GM23338 (cell line): ENCODE data around the gene GLRA1. TPM values are rescaled to one million over a fixed set of nuclear protein-coding genes. Genes with fewer than 3 reads are reported as not detected.
A peak's percentile ranks its signal among the peaks of the same experiment; 100 is the strongest.

Experiments
- ATAC-seq: fragments of 200-7000 bp; cut with Tn5 transposase; 3 replicates; pipeline ENCODE4 v1.9.1; 2020
- DNase-seq: peaks from one replicate; pipeline ENCODE4 v3.0.0-alpha.2; 2015; ENCODE audit warnings: low spot score
- H2AFZ ChIP-seq: fragments of 200-600 bp; sonication (generic); 2 replicates; pipeline ENCODE4 v1.8.0; 2016; ENCODE audit warnings: antibody characterized with exemption, mild to moderate bottlenecking, moderate library complexity
- H3F3A ChIP-seq: fragments of 200-600 bp; sonication (generic); replicated peaks from 2 replicates; pipeline ENCODE4 v1.8.0; 2017; ENCODE audit warnings: antibody characterized with exemption, mixed run types, low read depth
- H3K27ac ChIP-seq: fragments of 200-600 bp; sonication (generic); 2 replicates; pipeline ENCODE4 v1.6.1; 2016; ENCODE audit warnings: low read depth
- H3K27me3 ChIP-seq: fragments of 200-600 bp; sonication (generic); 2 replicates; pipeline ENCODE4 v1.8.0; 2016; ENCODE audit warnings: mild to moderate bottlenecking, mixed run types, moderate library complexity; ENCODE audit not compliant: insufficient read depth
- H3K36me3 ChIP-seq: fragments of 200-600 bp; sonication (generic); 2 replicates; pipeline ENCODE4 v1.8.0; 2016; ENCODE audit warnings: mild to moderate bottlenecking; ENCODE audit not compliant: insufficient read depth
- H3K4me1 ChIP-seq: fragments of 200-600 bp; sonication (generic); 2 replicates; pipeline ENCODE4 v1.8.0; 2016; ENCODE audit warnings: mild to moderate bottlenecking, moderate library complexity; ENCODE audit not compliant: insufficient read depth
- H3K4me2 ChIP-seq: fragments of 200-600 bp; sonication (generic); 2 replicates; pipeline ENCODE4 v1.7.1; 2017; ENCODE audit warnings: mixed run types
- H3K4me3 ChIP-seq: fragments of 200-600 bp; sonication (generic); 2 replicates; pipeline ENCODE4 v1.6.1; 2016; ENCODE audit warnings: mixed run types
- H3K79me2 ChIP-seq: fragments of 200-600 bp; sonication (generic); replicated peaks from 2 replicates; pipeline ENCODE4 v1.8.0; 2017; ENCODE audit warnings: mild to moderate bottlenecking; ENCODE audit not compliant: insufficient read depth
- H3K9me2 ChIP-seq: fragments of 200-600 bp; sonication (generic); 2 replicates; pipeline ENCODE4 v1.8.0; 2017; ENCODE audit not compliant: insufficient read depth
- H4K20me1 ChIP-seq: fragments of 200-600 bp; sonication (generic); replicated peaks from 2 replicates; pipeline ENCODE4 v1.8.0; 2017; ENCODE audit warnings: mild to moderate bottlenecking; ENCODE audit not compliant: insufficient read depth
- H3K27ac Mint-ChIP-seq: 2 replicates; pipeline ENCODE4 v1.8.0; 2020; ENCODE audit warnings: inconsistent platforms, mild to moderate bottlenecking, moderate library complexity, mixed read lengths
- H3K27me3 Mint-ChIP-seq: 3 replicates; pipeline ENCODE4 v1.8.0; 2022; ENCODE audit warnings: low read depth, mild to moderate bottlenecking, moderate library complexity, mixed read lengths, inconsistent platforms; ENCODE audit not compliant: insufficient read depth, poor library complexity
- H3K36me3 Mint-ChIP-seq: 3 replicates; pipeline ENCODE4 v1.8.0; 2021; ENCODE audit warnings: low read depth, mild to moderate bottlenecking, inconsistent platforms, moderate library complexity, mixed read lengths
- H3K4me1 Mint-ChIP-seq: 3 replicates; pipeline ENCODE4 v1.8.0; 2020; ENCODE audit warnings: mild to moderate bottlenecking, inconsistent platforms, mixed read lengths
- H3K4me3 Mint-ChIP-seq: 3 replicates; pipeline ENCODE4 v1.8.0; 2021; ENCODE audit warnings: moderate library complexity, mild to moderate bottlenecking, inconsistent platforms, mixed read lengths
- H3K9me3 Mint-ChIP-seq: 3 replicates; pipeline ENCODE4 v1.8.0; 2020; ENCODE audit warnings: moderate library complexity, mild to moderate bottlenecking, inconsistent platforms, mixed read lengths
- ETS1 ChIP-seq: IDR thresholded peaks from 2 replicates; pipeline ENCODE4 v1.6.1; 2016; ENCODE audit warnings: antibody characterized with exemption
- REST ChIP-seq: IDR thresholded peaks from one replicate; pipeline ENCODE4 v1.6.1; 2018; ENCODE audit warnings: antibody characterized with exemption; ENCODE audit not compliant: unreplicated experiment
- STAT1 ChIP-seq: IDR thresholded peaks from one replicate; pipeline ENCODE4 v1.6.1; 2016; ENCODE audit warnings: antibody characterized with exemption; ENCODE audit not compliant: unreplicated experiment
- ZNF331 ChIP-seq: fragments of 250-450 bp; sonication (Bioruptor Pico); IDR thresholded peaks from 2 replicates; pipeline ENCODE4 v1.5.0; 2020; ENCODE audit warnings: low read depth, mild to moderate bottlenecking, moderate library complexity
- polyA plus RNA-seq: library from polyadenylated mRNA; unstranded; fragments of >200 nt; fragmentation: Nextera tagmentation; extraction: Ambion mirVana; gene quantifications from 2 replicates; pipeline ENCODE4 v1.2.1, GENCODE V29; 2016
- total RNA-seq: library from RNA; depleted of rRNA; stranded (reverse); fragments of >200 nt; shearing (Covaris generic); gene quantifications from 2 replicates; pipeline ENCODE4 v1.2.3, GENCODE V29; 2014

GLRA1 gene
- total and polyA plus RNA-seq, 2 experiments from 2014 or later: not detected

GRCh38 chr5:151881621-151882225, 42.9 kb downstream of the GLRA1 start:
- Histone ChIP-seq H3K9me2 (peaks cover 4% of the 10 kb centered on the region; the same call in 1 of the 2 replicates), H3K4me3 (no peak overlapping the region), H3K4me2 (no peak overlapping the region), H3K27ac (no peak overlapping the region), H3K27me3 (peaks cover 4% of the 10 kb centered on the region; the same call in 1 of the 2 replicates), H3K79me2 (no peaks in the 10 kb centered on the region), H3K36me3 (no peaks in the 10 kb centered on the region), H2AFZ (no peak overlapping the region), H4K20me1 (no peaks in the 10 kb centered on the region), H3F3A (no peaks in the 10 kb centered on the region), H3K4me1 (no peaks in the 10 kb centered on the region)
- Mint-ChIP-seq H3K4me3 (no peak overlapping the region), H3K27me3 (peaks cover 11% of the 10 kb centered on the region), H3K27ac (no peak overlapping the region), H3K9me3 (no peaks in the 10 kb centered on the region; the same call in 1 of the 3 replicates), H3K36me3 (peaks cover 5% of the 10 kb centered on the region; the same call in 1 of the 3 replicates), H3K4me1 (peaks cover 12% of the 10 kb centered on the region)
- TF ChIP-seq ZNF331 (CRISPR knock-in tag): no peak
- DNase-seq (peak; percentile 25), ATAC-seq (peak; percentile 92)

GRCh38 chr5:151880324-151880723, 44.3 kb downstream of the GLRA1 start:
- peaks cover 9% of the 10 kb centered on the region for H3K27me3 Mint-ChIP-seq
- H3K4me3 Mint-ChIP-seq: no peak overlapping the region
- H3K9me2 ChIP-seq: no peaks in the 10 kb centered on the region; the same call in 1 of the 2 replicates
- H2AFZ ChIP-seq: no peak overlapping the region
- no peaks in the 10 kb centered on the region for H3K4me1 ChIP-seq
- DNase-seq: no peak
- H3K9me3 Mint-ChIP-seq: no peaks in the 10 kb centered on the region; the same call in 1 of the 3 replicates
- no peaks in the 10 kb centered on the region for H3K36me3 ChIP-seq
- H3F3A ChIP-seq: no peaks in the 10 kb centered on the region
- H3K27ac Mint-ChIP-seq: no peak overlapping the region
- TF ChIP-seq STAT1 (no peak), REST (no peak), ZNF331 (CRISPR knock-in tag) (no peak), ETS1 (no peak)
- no peak overlapping the region for H3K27ac ChIP-seq
- H3K27me3 ChIP-seq: peaks cover 4% of the 10 kb centered on the region; the same call in 1 of the 2 replicates
- H3K79me2 ChIP-seq: no peaks in the 10 kb centered on the region
- H3K36me3 Mint-ChIP-seq: peaks cover 5% of the 10 kb centered on the region; the same call in 1 of the 3 replicates
- H3K4me3 ChIP-seq: no peak overlapping the region
- no peak overlapping the region for H3K4me2 ChIP-seq
- no peak for ATAC-seq
- no peaks in the 10 kb centered on the region for H4K20me1 ChIP-seq
- peaks cover 2% of the 10 kb centered on the region for H3K4me1 Mint-ChIP-seq
